Measurements from ENCODE around the gene FOXN3.

FOXN3 gene

GRCh38 chr14:89435892-89436656, 19.0 kb upstream of the FOXN3 start:
- POLR2A ChIA-PET (ENCODE audit: low non-redundant PET) = no interaction called here
- H3K27ac ChIP-seq = no peak overlapping the region
- CTCF ChIA-PET = interaction anchor here (0.6 to 0.7 kb wide), 2 partner anchors 8 to 536 kb away, joined by 3 to 4 read pairs; no protein-coding TSS in a partner anchor
- DNase-seq (ENCODE audit: low spot score) = no peak
- no peak for TF ChIP-seq CTCF (conservative IDR thresholded peaks at IDR 0.05; ENCODE audit: low read depth)

GRCh38 chr14:89435492-89435891, 18.5 kb upstream of the FOXN3 start:
- POLR2A ChIA-PET (ENCODE audit: low non-redundant PET) = no interaction called here
- CTCF ChIA-PET = interaction anchor here (0.6 to 0.7 kb wide), 2 partner anchors 9 to 536 kb away, joined by 3 to 4 read pairs; no protein-coding TSS in a partner anchor
- H3K27ac ChIP-seq = no peak overlapping the region
- no peak for TF ChIP-seq CTCF (conservative IDR thresholded peaks at IDR 0.05; ENCODE audit: low read depth)
- DNase-seq (ENCODE audit: low spot score) = no peak

- ChIA-PET POLR2A (ENCODE audit: low non-redundant PET) (no interaction called here), CTCF (interaction anchor here (0.6 kb wide), 1 partner anchor 23 kb away, joined by 3 read pairs; no protein-coding TSS in a partner anchor)
- no peak overlapping the region; the same call in 1 of the 2 replicates for H3K27ac ChIP-seq
- TF ChIP-seq CTCF (conservative IDR thresholded peaks at IDR 0.05; ENCODE audit: low read depth) = no peak
- DNase-seq (ENCODE audit: low spot score) = no peak
Measured at GRCh38 chr14:89432226-89432625, 15.2 kb upstream of the FOXN3 start.

- TF ChIP-seq CTCF (conservative IDR thresholded peaks at IDR 0.05; ENCODE audit: low read depth) = no peak
- CTCF ChIA-PET = interaction anchor here (0.6 kb wide), 2 partner anchors 189 to 523 kb away, joined by 3 read pairs; no protein-coding TSS in a partner anchor
- DNase-seq (ENCODE audit: low spot score) = no peak
- POLR2A ChIA-PET (ENCODE audit: low non-redundant PET) = no interaction called here
- peak overlapping the region; percentile 94 for H3K27ac ChIP-seq
Measured at GRCh38 chr14:89430391-89431236, 13.6 kb upstream of the FOXN3 start.

- DNase-seq (ENCODE audit: low spot score) = no peak
- TF ChIP-seq CTCF (conservative IDR thresholded peaks at IDR 0.05; ENCODE audit: low read depth) = no peak
- ChIA-PET POLR2A (ENCODE audit: low non-redundant PET) (no interaction called here), CTCF (interaction anchor here (0.6 to 0.7 kb wide), 3 partner anchors 188 to 524 kb away, joined by 3 read pairs; no protein-coding TSS in a partner anchor)
- H3K27ac ChIP-seq = peak overlapping the region; percentile 93
Measured at GRCh38 chr14:89429199-89430181, 12.5 kb upstream of the FOXN3 start.
